Fibroblast of villous mesenchyme (primary cell): Measurements from ENCODE around the gene ABI3BP. TPM values are rescaled to one million over a fixed set of nuclear protein-coding genes. Genes with fewer than 3 reads are reported as not detected.
A peak's percentile ranks its signal among the peaks of the same experiment; 100 is the strongest.
"Not testable (repeated sequence)": the region's sequence is repeated elsewhere in the genome, so short reads cannot be mapped to it uniquely, and the experiment has no call there.

Experiments
- DNase-seq: peaks from one replicate; pipeline ENCODE4 v3.0.0-alpha.2; 2010; ENCODE audit warnings: low read depth
- H3K4me3 ChIP-seq: 2 replicates; pipeline ENCODE4 v1.5.1; 2011; ENCODE audit warnings: low read depth, mild to moderate bottlenecking, low read length
- CTCF ChIP-seq: IDR thresholded peaks from 2 replicates; pipeline ENCODE4 v1.5.1; 2012; ENCODE audit warnings: low read depth, mild to moderate bottlenecking, low read length; ENCODE audit not compliant: insufficient read depth
- total RNA-seq: library from RNA; depleted of rRNA; stranded (reverse); fragments of >200 nt; gene quantifications from 2 replicates; pipeline ENCODE4 v1.2.3, GENCODE V29; 2012

Gene ABI3BP
- total RNA-seq, 1 donor = 7.8 TPM

- no peak for TF ChIP-seq CTCF
- DNase-seq = peak; percentile 76
- no peak overlapping the region for H3K4me3 ChIP-seq
Observed at GRCh38 chr3:100954990-100955389, 38.2 kb downstream of the ABI3BP start.

- H3K4me3 ChIP-seq = no peak overlapping the region
- TF ChIP-seq CTCF = no peak
- no peak for DNase-seq
Observed at GRCh38 chr3:100954199-100954935, 38.9 kb downstream of the ABI3BP start.

- no peak for TF ChIP-seq CTCF
- DNase-seq = no peak
- H3K4me3 ChIP-seq = no peak overlapping the region
Observed at GRCh38 chr3:100953103-100953502, 40.1 kb downstream of the ABI3BP start.

DNA sequence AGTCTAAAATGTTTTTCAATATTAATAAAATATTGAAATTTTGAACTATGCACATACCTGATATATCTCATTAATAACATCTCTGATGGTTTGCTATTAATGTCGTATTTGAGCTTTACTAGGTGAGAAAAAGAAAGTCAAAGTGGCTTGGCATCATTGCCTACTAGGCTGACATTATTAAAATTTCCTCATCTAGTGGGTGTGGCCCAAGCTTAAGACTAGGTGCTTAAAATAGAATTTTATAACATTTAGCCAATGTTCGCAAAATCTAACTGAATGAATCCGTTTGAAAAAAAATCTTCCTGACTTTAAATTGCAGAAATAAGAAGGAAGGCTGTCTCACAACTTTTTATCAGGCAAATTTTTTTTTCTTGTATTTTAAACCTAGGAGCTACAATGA, 46.1 kb downstream of the ABI3BP start:
- DNase-seq = no peak
- no peak overlapping the region for H3K4me3 ChIP-seq
- no peak for TF ChIP-seq CTCF

GRCh38 chr3:100946096-100946495, 47.1 kb downstream of the ABI3BP start:
- DNase-seq, H3K4me3 ChIP-seq: not testable (repeated sequence)

- no peak for TF ChIP-seq CTCF
- H3K4me3 ChIP-seq = no peak overlapping the region
- DNase-seq = no peak
Observed at GRCh38 chr3:100941451-100941850, 51.8 kb downstream of the ABI3BP start.

DNA sequence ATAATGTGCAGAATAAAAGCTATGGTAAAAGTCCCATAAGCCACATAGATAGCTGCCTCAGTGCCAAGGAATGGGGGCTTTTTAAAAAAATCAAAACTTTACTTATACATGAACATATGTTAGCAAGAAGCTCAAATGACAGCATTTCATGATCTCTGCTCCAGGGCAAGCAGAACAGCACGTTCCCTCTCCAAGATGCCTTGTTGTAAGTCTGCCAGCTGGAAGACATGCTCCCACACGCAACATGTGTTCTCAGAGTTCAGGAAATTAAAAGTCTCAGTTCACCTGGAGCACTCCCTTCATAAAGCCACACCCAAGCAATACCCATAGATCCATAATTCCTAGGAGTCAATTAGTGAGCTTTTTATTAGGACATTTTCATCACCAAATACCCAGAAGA, 52.2 kb downstream of the ABI3BP start:
- no peak for DNase-seq
- TF ChIP-seq CTCF = no peak
- no peak overlapping the region for H3K4me3 ChIP-seq
